SU-DHL-6 (cell line): Measurements from ENCODE around the gene BBS4.
A peak's percentile ranks its signal among the peaks of the same experiment; 100 is the strongest.

Experiments used
- H2AFZ ChIP-seq: fragments of 200-600 bp; sonication (generic); 2 replicates; pipeline ENCODE4 v1.6.1; 2014; ENCODE audit warnings: low read depth, mild to moderate bottlenecking, moderate library complexity, mixed read lengths, antibody characterized with exemption, low read length; ENCODE audit not compliant: severe bottlenecking
- H3F3A ChIP-seq: fragments of 200-600 bp; shearing (Covaris generic); 2 replicates; pipeline ENCODE4 v1.6.0; 2016; ENCODE audit warnings: antibody characterized with exemption, mild to moderate bottlenecking; ENCODE audit not compliant: insufficient read depth
- H3K27ac ChIP-seq: fragments of 200-600 bp; sonication (generic); 2 replicates; pipeline ENCODE4 v1.5.1; 2016; ENCODE audit warnings: low read depth, mild to moderate bottlenecking, low read length, moderate library complexity, mixed read lengths
- H3K27me3 ChIP-seq: fragments of 200-600 bp; sonication (generic), shearing (Covaris generic); 2 replicates; pipeline ENCODE4 v1.6.0; 2014; ENCODE audit warnings: mild to moderate bottlenecking, low read length
- H3K36me3 ChIP-seq: fragments of 200-600 bp; sonication (generic); 2 replicates; pipeline ENCODE4 v1.6.1; 2014; ENCODE audit warnings: mild to moderate bottlenecking, low read length, mixed read lengths
- H3K4me2 ChIP-seq: fragments of 300-600, 200-600 bp; shearing (Covaris generic), sonication (generic); 2 replicates; pipeline ENCODE4 v1.6.0; 2014; ENCODE audit warnings: low read length, low read depth, mild to moderate bottlenecking; ENCODE audit not compliant: poor library complexity, severe bottlenecking
- H3K4me3 ChIP-seq: fragments of 200-600 bp; sonication (generic); 2 replicates; pipeline ENCODE4 v1.5.1; 2014; ENCODE audit warnings: antibody characterized with exemption, low read length, mild to moderate bottlenecking, mixed read lengths; ENCODE audit not compliant: insufficient read depth, poor library complexity, severe bottlenecking
- H3K79me2 ChIP-seq: fragments of 200-600 bp; sonication (generic); 2 replicates; pipeline ENCODE4 v1.6.1; 2014; ENCODE audit warnings: mild to moderate bottlenecking, low read length, moderate library complexity; ENCODE audit not compliant: insufficient read depth
- H3K9ac ChIP-seq: fragments of 200-600 bp; sonication (generic); 2 replicates; pipeline ENCODE4 v1.7.0; 2014; ENCODE audit warnings: mild to moderate bottlenecking, low read length
- H3K9me2 ChIP-seq: fragments of 200-600 bp; sonication (generic); replicated peaks from 2 replicates; pipeline ENCODE4 v1.6.1; 2014; ENCODE audit warnings: low read length; ENCODE audit not compliant: insufficient read depth
- H3K9me3 ChIP-seq: fragments of 200-600 bp; sonication (generic); 2 replicates; pipeline ENCODE4 v1.6.1; 2014; ENCODE audit warnings: low read length, mixed read lengths; ENCODE audit not compliant: insufficient read depth
- H4K20me1 ChIP-seq: fragments of 200-600 bp; sonication (generic); 2 replicates; pipeline ENCODE4 v1.6.1; 2014; ENCODE audit warnings: low read depth, mild to moderate bottlenecking, antibody characterized with exemption, low read length, moderate library complexity, mixed read lengths
- CTCF ChIP-seq: fragments of 200-600 bp; sonication (generic); IDR thresholded peaks from one replicate; pipeline ENCODE4 v1.5.1; 2017; ENCODE audit warnings: antibody characterized with exemption, mild to moderate bottlenecking, low read length, moderate library complexity; ENCODE audit not compliant: insufficient read depth, poor library complexity, severe bottlenecking
- EZH2phosphoT487 ChIP-seq: fragments of 200-600 bp; sonication (generic), shearing (Covaris generic); conservative IDR thresholded peaks from 2 replicates; pipeline ENCODE4 v1.6.1; 2018; ENCODE audit warnings: mild to moderate bottlenecking, antibody characterized with exemption, low read length, moderate library complexity, mixed read lengths

The BBS4 gene

GRCh38 chr15:72781631-72782030, 95.6 kb downstream of the BBS4 start:
- Histone ChIP-seq H3K27me3 (no peaks in the 10 kb centered on the region), H3K27ac (no peak overlapping the region), H3K9me2 (no peaks in the 10 kb centered on the region), H3F3A (no peaks in the 10 kb centered on the region), H3K79me2 (peaks cover 68% of the 10 kb centered on the region), H3K4me2 (peak overlapping the region; percentile 79), H4K20me1 (no peaks in the 10 kb centered on the region; the same call in 1 of the 2 replicates), H3K36me3 (no peaks in the 10 kb centered on the region; the same call in 1 of the 2 replicates), H2AFZ (no peak overlapping the region), H3K4me3 (peak overlapping the region; percentile 99), H3K9ac (no peak overlapping the region), H3K9me3 (no peaks in the 10 kb centered on the region)
- no peak for TF ChIP-seq CTCF
- TF ChIP-seq EZH2phosphoT487, result no peak

- Histone ChIP-seq H3K9me3 (no peaks in the 10 kb centered on the region), H3K4me2 (peak overlapping the region; percentile 79), H3K27ac (peak overlapping the region; percentile 51), H3K9ac (peak overlapping the region; percentile 99), H3K79me2 (peaks cover 60% of the 10 kb centered on the region), H4K20me1 (no peaks in the 10 kb centered on the region; the same call in 1 of the 2 replicates), H3K36me3 (no peaks in the 10 kb centered on the region; the same call in 1 of the 2 replicates), H3K9me2 (no peaks in the 10 kb centered on the region), H3K4me3 (peak overlapping the region; percentile 99), H3K27me3 (no peaks in the 10 kb centered on the region), H3F3A (no peaks in the 10 kb centered on the region), H2AFZ (peak overlapping the region; percentile 79)
- TF ChIP-seq CTCF, result no peak
- TF ChIP-seq EZH2phosphoT487, result no peak
Measured at GRCh38 chr15:72782274-72783003, 96.4 kb downstream of the BBS4 start.

GRCh38 chr15:72783004-72783639, 97.1 kb downstream of the BBS4 start:
- Histone ChIP-seq H3K9me2 (no peaks in the 10 kb centered on the region), H3K9ac (peak overlapping the region; percentile 99), H3K79me2 (peaks cover 53% of the 10 kb centered on the region), H4K20me1 (no peaks in the 10 kb centered on the region; the same call in 1 of the 2 replicates), H3K36me3 (no peaks in the 10 kb centered on the region; the same call in 1 of the 2 replicates), H3K4me2 (peak overlapping the region; percentile 79), H3F3A (no peaks in the 10 kb centered on the region), H3K9me3 (no peaks in the 10 kb centered on the region), H3K4me3 (peak overlapping the region; percentile 99), H2AFZ (peak overlapping the region; percentile 79), H3K27ac (peak overlapping the region; percentile 51), H3K27me3 (no peaks in the 10 kb centered on the region)
- TF ChIP-seq CTCF (no peak), EZH2phosphoT487 (no peak)
